NCI-H748 treated with DMSO at 0.1 percent for 48 hours (cell line): Measurements from ENCODE around the gene ITGA1.

Experiments
- DNase-seq: peaks from one replicate; lab custom pipeline; 2025; lab: John Stamatoyannopoulos, UW

The ITGA1 gene

DNA sequence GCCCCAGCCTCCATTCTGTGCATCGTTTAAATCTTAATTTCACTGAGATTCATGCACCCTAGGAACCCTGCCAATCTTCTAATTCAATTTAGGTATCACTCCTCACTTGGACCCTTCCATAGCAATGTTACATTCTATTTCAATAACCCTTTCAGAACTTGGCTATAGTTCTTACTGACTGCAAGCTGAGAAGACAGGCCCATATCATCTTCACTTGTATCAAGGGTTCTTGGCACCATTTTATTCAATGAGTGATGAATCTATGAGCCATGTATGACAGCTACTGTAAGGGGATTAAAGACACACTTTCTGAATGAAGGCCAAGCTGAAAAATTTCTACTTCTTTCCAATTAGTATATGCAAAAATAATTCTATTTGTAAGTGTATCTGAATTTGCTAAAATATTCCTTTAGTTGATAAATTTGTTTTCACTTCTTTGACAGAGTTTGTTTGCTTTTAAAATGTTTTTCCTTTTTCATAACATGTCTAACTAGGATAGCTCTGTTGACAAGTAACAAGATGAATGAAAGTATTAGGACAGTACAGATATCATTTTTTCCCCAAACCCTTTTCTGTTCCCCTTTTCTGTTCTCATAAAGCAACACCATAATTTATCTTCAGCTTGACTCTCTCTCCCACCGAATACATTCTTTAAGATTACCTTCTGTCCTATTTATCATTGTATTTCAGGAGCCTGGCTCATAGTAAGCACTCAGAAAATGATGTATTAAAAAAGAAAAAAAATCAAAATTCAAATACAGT, 211.0 kb downstream of the ITGA1 start:
- no peak for DNase-seq

DNA sequence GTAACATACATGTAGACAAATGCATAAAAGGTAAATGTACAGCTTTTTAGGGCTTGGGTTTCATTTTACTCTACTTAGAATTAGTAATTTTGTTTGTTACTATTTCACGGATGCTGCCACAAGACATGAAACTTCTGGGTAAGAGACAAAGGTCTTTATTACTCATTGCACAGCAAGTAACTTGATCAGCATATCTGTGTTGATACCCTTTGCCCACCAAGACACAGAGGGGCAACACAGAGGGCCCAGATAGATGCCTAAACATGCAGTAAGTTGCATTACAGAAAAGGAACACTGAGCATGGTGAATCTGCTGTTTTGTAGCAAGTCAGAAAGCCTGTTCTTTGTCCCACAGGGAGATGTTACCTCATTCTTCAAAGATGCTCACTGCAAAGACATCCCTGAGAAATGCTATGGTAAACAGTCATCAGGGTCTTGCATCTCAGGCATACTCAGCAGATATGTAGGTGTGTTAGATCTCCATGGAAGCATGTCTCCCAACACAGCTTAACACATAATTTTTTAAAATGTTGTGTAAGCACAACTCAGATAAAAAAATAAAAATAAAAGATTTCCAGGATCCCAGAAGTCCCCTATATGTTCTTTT, 211.7 kb downstream of the ITGA1 start:
- no peak for DNase-seq

DNA sequence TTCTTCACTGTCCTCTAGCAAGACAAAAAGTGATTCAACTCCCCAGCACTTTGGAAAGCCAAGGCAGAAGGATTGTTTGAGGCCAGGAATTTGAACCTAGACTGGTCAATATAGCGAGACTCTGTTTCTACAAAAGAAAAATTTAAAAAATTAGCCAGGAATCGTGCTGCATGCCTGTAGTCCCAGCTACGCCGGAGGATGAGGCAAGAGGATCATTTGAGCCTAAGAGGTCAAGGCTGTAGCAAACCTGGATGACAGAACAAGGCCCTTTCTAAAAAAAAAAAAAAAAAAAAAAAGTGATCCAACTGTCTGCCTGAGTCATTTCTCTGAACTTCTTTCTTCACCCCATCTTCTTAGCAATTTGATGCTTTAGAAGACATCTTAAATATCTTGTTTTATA, 213.8 kb downstream of the ITGA1 start:
- no peak for DNase-seq

DNA sequence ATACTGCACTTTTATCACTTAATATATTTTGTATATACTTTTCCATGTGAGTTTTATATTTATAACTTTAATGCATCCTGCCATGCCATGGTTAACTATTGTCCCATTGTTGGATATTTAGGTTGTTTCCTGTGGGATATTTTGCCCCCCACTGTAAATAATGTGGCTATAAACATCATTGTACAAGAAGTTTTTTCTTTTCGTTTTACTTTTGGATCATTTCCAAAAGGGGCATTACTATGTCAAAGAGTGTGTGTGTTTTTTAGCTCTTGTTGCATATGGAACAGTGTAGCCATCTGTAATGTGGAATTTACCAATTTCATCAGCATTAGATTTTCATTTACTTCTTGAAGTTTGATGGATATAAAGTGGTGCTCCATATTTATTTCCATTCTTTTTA, 214.8 kb downstream of the ITGA1 start:
- DNase-seq: no peak

DNA sequence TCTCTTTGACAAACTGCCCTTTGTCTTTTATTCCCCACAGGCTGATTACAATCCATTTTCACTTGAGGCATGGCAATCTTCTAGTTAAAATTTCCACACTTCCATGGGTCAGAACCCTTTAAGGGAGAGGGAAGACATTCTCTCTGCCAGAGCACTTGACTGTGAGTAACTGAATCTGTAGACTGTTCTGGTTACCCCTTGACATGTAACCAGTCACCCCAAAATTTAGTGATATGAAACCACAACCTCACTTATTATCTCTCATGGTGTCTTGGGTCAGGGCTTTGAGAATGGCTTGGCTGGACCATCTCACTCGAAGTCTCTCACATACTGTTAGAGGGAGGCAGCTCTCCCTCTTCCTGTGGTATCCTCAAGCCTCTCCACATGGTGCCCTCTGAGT, 215.4 kb downstream of the ITGA1 start:
- no peak for DNase-seq

DNA sequence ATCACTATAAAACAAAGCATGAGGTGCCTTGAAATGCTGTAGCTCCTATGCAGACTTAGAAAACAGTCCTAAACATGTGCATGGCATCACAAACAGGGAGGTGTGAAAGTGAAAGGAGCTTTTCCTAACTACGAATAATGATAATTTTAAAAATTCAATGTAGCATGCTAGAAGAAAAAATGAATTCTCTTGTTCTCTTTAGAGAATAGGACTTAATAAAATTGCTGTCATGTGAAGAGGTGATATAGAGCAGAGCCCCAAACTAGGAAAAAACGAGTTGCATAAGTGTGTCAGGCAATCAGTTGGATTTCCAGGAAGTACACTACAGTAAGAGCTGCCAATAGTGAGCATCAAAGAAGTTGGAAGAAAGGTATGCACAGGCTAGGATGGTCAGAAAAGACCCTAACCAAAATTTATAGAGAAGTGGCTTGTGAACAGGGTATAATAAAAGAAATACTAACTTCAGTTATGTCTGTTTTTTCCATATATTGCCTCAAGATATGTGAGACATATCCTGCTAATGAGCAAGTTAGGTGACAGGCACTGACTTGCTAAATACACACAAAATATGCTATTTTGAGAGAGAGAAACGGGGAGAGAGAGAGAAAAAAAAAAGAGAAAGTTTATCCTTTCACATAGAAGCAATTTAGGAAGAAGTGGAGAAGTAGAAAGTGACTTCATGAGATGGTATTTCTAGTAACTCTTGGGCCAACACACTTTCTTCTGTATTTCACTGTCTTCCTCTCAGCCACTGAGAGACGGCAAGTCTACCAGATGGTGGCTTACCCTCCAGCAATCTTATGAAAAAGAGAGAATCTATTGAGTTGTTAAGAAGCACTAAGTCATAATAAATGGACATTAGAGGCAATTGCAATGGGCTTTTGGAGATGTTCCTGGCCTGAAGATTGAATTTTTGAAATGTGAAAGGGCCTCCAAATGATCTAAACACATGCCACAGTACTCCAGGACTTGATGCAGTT, 219.5 kb downstream of the ITGA1 start:
- DNase-seq: no peak

DNA sequence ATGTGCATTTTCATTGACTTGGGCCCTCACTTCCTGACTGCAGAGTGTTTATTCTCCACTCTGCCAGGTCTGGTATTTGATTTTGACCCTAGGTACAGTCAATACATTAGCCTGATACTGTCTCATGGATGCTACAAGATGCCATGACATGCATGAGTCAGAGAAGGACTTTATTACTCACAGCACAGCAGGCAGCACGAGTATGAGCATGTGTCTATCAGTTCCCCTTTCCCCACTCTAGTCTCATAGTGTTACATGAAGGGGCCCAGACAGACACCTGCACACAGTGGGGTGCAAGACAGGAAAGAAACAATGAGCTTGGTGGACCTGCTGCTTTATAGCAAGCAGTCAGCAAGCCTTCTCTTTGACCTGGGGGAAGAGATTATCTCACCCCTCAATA, 221.0 kb downstream of the ITGA1 start:
- no peak for DNase-seq
